GM12878 (cell line): ENCODE results near the gene THADA. TPM values are rescaled to one million over a fixed set of nuclear protein-coding genes. Genes with fewer than 3 reads are reported as not detected.

Experiments
- BCL11A ChIP-seq: IDR thresholded peaks from 2 replicates; pipeline ENCODE4 v1.6.1; 2011; ENCODE audit warnings: low read depth, low read length
- E4F1 ChIP-seq: fragments of 450-650 bp; IDR thresholded peaks from 2 replicates; pipeline ENCODE4 v1.6.1; 2018; ENCODE audit warnings: borderline replicate concordance, mild to moderate bottlenecking; ENCODE audit not compliant: partially characterized antibody
- EP300 ChIP-seq, 2 experiments: fragments of 150-350 bp in 1 of 2; IDR thresholded peaks; 2 replicates each; pipeline ENCODE4 v1.6.1; 2011 to 2012; ENCODE audit warnings: low read depth in 2 of 2, low read length in 2 of 2, borderline replicate concordance in 1 of 2, improper control_type of control experiment in 1 of 2, inconsistent platforms in 1 of 2; ENCODE audit not compliant: control insufficient read depth in 1 of 2
- EZH2 ChIP-seq: IDR thresholded peaks from 2 replicates; pipeline ENCODE4 v1.6.1; 2012; ENCODE audit warnings: low read depth, mild to moderate bottlenecking, control low read depth, inconsistent platforms, low read length, borderline replicate concordance; ENCODE audit not compliant: control insufficient read depth
- GATAD2B ChIP-seq: fragments of 450-650 bp; conservative IDR thresholded peaks from 2 replicates; pipeline ENCODE4 v1.6.1; 2017; ENCODE audit warnings: low read depth, mild to moderate bottlenecking, moderate library complexity
- IKZF2 ChIP-seq, 2 experiments: fragments of 450-650 bp; IDR thresholded peaks; 2 replicates each; pipeline ENCODE4 v1.6.1; 2017; ENCODE audit warnings: mild to moderate bottlenecking in 2 of 2, moderate library complexity in 2 of 2
- KDM1A ChIP-seq: fragments of 200-600 bp; sonication (generic); IDR thresholded peaks from 2 replicates; pipeline ENCODE4 v1.6.1; 2016; ENCODE audit warnings: borderline replicate concordance
- MAX ChIP-seq: IDR thresholded peaks from 2 replicates; pipeline ENCODE4 v1.6.1; 2012; ENCODE audit warnings: low read depth, low read length, improper control_type of control experiment
- MEF2A ChIP-seq: IDR thresholded peaks from 2 replicates; pipeline ENCODE4 v1.6.1; 2011; ENCODE audit warnings: low read depth, mild to moderate bottlenecking, low read length, moderate library complexity; ENCODE audit not compliant: insufficient read depth
- MEF2B ChIP-seq: fragments of 450-650 bp; IDR thresholded peaks from 2 replicates; pipeline ENCODE4 v1.6.1; 2018; ENCODE audit warnings: mild to moderate bottlenecking, moderate library complexity; ENCODE audit not compliant: partially characterized antibody, poor library complexity, severe bottlenecking
- NKRF ChIP-seq: fragments of 450-650 bp; conservative IDR thresholded peaks from 2 replicates; pipeline ENCODE4 v1.6.1; 2017; ENCODE audit warnings: mild to moderate bottlenecking, moderate library complexity
- SKIL ChIP-seq: fragments of 450-650 bp; IDR thresholded peaks from 2 replicates; pipeline ENCODE4 v1.6.1; 2017; ENCODE audit warnings: mild to moderate bottlenecking, low read depth, inconsistent platforms; ENCODE audit not compliant: poor library complexity, severe bottlenecking
- SMARCA5 ChIP-seq: fragments of 450-650 bp; IDR thresholded peaks from 2 replicates; pipeline ENCODE4 v1.6.1; 2017; ENCODE audit warnings: mild to moderate bottlenecking
- SMC3 ChIP-seq: IDR thresholded peaks from 2 replicates; pipeline ENCODE4 v1.6.1; 2011; ENCODE audit warnings: low read length, improper control_type of control experiment, borderline replicate concordance
- SPI1 ChIP-seq: IDR thresholded peaks from 2 replicates; pipeline ENCODE4 v1.6.1; 2011; ENCODE audit warnings: low read depth, mild to moderate bottlenecking, low read length, moderate library complexity, borderline replicate concordance; ENCODE audit not compliant: insufficient read depth
- SREBF2 ChIP-seq: IDR thresholded peaks from 2 replicates; pipeline ENCODE4 v1.6.1; 2012; ENCODE audit warnings: mild to moderate bottlenecking, low read length
- STAT1 ChIP-seq: fragments of 450-650 bp; conservative IDR thresholded peaks from 2 replicates; pipeline ENCODE4 v1.6.1; 2014; ENCODE audit warnings: antibody characterized with exemption, mild to moderate bottlenecking
- STAT3 ChIP-seq: IDR thresholded peaks from 2 replicates; pipeline ENCODE4 v1.6.1; 2011; ENCODE audit warnings: low read depth, low read length, improper control_type of control experiment
- SUZ12 ChIP-seq: fragments of 200-600 bp; sonication (generic); IDR thresholded peaks from one replicate; pipeline ENCODE4 v1.6.1; 2018; ENCODE audit warnings: antibody characterized with exemption, mild to moderate bottlenecking; ENCODE audit not compliant: unreplicated experiment
- WRNIP1 ChIP-seq: IDR thresholded peaks from 2 replicates; pipeline ENCODE4 v1.6.1; 2011; ENCODE audit warnings: low read depth, low read length, improper control_type of control experiment, borderline replicate concordance
- ZBTB33 ChIP-seq: fragments of 450-650 bp; IDR thresholded peaks from 2 replicates; pipeline ENCODE4 v1.6.1; 2017; ENCODE audit warnings: mild to moderate bottlenecking
- polyA plus RNA-seq, 11 experiments: library from polyadenylated mRNA; depleted of rRNA in 4 of 11; unstranded in 6 of 11; stranded (reverse) in 5 of 11; fragments of >200 nt; fragmentation: Nextera tagmentation in 4 of 11; fragmentation: Illumina TruSeq in 1 of 11; extraction: Ambion mirVana in 4 of 11; extraction: Trizol in 1 of 11; gene quantifications; 1 replicate in 1 of 11; 2 replicates in 10 of 11; pipeline versions ENCODE4 v1.2.1 to v1.2.3, GENCODE V29; 2011 to 2016; ENCODE audit warnings: inconsistent platforms in 2 of 11, missing spikeins in 2 of 11, low read depth in 1 of 11
- total RNA-seq, 4 experiments: library from RNA; depleted of rRNA in 3 of 4; stranded (reverse); fragments of >200 nt in 3 of 4; fragmentation: Illumina TruSeq in 1 of 4; extraction: Trizol in 1 of 4; gene quantifications; 2 replicates each; pipeline versions ENCODE4 v1.2.1 to v1.2.3, GENCODE V29; 2013 to 2021

Gene THADA
- total and polyA plus RNA-seq, 10 of the 15 experiments (the other 5 are each of a cell fraction or from before 2014, with no cell fraction given): 14.6 to 33.2 (median 23.2) TPM

- TF ChIP-seq ZBTB33 (no peak), KDM1A (no peak), SMARCA5 (no peak), WRNIP1 (no peak), MEF2A (no peak), SKIL (no peak), SREBF2 (no peak), STAT3 (no peak), SMC3 (no peak), EP300 (IDR thresholded peaks at IDR 0.05; ENCODE audit: borderline replicate concordance in 1 of 2, control insufficient read depth in 1 of 2, low read depth in 2 of 2, low read length in 2 of 2) (no peak), NKRF (no peak), MEF2B (no peak), GATAD2B (no peak), BCL11A (no peak), STAT1 (no peak), SUZ12 (no peak), IKZF2 (IDR thresholded peaks at IDR 0.05) (peak; percentile 26 to 27; a peak in 2 of 4 replicates), MAX (no peak), SPI1 (peak; percentile 81), E4F1 (no peak), EZH2 (no peak)
These were observed 355.7 kb downstream of the THADA start (continued) for GRCh38 chr2:43239981-43240765.
